NB4 (cell line): Measurements from ENCODE around the gene L2HGDH.

Experiments
- DNase-seq: peaks from one replicate; pipeline ENCODE4 v3.0.0; 2010; ENCODE audit warnings: low read depth
- H3K4me3 ChIP-seq: one replicate; pipeline ENCODE4 v1.5.1; 2011; ENCODE audit warnings: mild to moderate bottlenecking, low read depth, low read length, moderate library complexity
- MAX ChIP-seq: IDR thresholded peaks from 2 replicates; pipeline ENCODE4 v1.6.1; 2011; ENCODE audit warnings: low read depth, low read length
- MYC ChIP-seq: IDR thresholded peaks from 2 replicates; pipeline ENCODE4 v1.6.1; 2011; ENCODE audit warnings: low read depth, low read length
- POLR2A ChIP-seq: IDR thresholded peaks from 2 replicates; pipeline ENCODE4 v1.6.1; 2011; ENCODE audit warnings: mild to moderate bottlenecking; ENCODE audit not compliant: insufficient read length; ENCODE audit errors: extremely low read depth
- TF ChIP-seq, protein P1 (sequence below): IDR thresholded peaks from one replicate; pipeline ENCODE4 v1.5.1; 2012; ENCODE audit warnings: low read depth, low read length

Gene L2HGDH

DNA sequence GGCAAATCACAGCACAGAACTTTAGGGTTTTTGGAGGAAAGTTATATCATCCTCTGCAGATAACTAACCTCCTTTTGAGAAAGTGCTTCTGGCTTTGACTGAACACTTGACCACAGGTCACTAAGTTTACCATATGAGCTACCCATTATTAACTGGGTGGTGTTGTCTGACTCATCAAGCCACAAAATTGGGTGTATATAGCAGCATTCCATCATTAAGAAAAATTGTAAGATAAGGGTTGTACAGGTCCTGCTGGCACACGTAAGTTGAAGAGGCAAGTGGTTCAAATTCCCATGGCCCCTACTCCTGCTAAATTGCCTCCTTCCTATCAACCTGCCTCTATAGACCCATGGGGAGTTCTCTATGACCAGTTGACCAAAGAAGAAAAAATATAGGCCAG is 39.5 kb downstream of the L2HGDH start:
- H3K4me3 ChIP-seq = no peak overlapping the region
- no peak for DNase-seq
- TF ChIP-seq MYC (no peak), POLR2A (no peak), MAX (no peak)
- TF ChIP-seq, protein P1, sequence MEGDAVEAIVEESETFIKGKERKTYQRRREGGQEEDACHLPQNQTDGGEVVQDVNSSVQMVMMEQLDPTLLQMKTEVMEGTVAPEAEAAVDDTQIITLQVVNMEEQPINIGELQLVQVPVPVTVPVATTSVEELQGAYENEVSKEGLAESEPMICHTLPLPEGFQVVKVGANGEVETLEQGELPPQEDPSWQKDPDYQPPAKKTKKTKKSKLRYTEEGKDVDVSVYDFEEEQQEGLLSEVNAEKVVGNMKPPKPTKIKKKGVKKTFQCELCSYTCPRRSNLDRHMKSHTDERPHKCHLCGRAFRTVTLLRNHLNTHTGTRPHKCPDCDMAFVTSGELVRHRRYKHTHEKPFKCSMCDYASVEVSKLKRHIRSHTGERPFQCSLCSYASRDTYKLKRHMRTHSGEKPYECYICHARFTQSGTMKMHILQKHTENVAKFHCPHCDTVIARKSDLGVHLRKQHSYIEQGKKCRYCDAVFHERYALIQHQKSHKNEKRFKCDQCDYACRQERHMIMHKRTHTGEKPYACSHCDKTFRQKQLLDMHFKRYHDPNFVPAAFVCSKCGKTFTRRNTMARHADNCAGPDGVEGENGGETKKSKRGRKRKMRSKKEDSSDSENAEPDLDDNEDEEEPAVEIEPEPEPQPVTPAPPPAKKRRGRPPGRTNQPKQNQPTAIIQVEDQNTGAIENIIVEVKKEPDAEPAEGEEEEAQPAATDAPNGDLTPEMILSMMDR = no peak

GRCh38 chr14:50270932-50271331 is 41.1 kb downstream of the L2HGDH start:
- H3K4me3 ChIP-seq = no peak overlapping the region
- no peak for TF ChIP-seq POLR2A

GRCh38 chr14:50265029-50265428 is 47.0 kb downstream of the L2HGDH start:
- DNase-seq = no peak
- TF ChIP-seq MAX (no peak), POLR2A (no peak), MYC (no peak)
- TF ChIP-seq, protein P1 = no peak
- no peak overlapping the region for H3K4me3 ChIP-seq

More at GRCh38 chr14:50270932-50271331, 41.1 kb downstream of the L2HGDH start:
- no peak for DNase-seq

- H3K4me3 ChIP-seq = no peak overlapping the region
- no peak for DNase-seq
- TF ChIP-seq MYC = no peak
Measured at GRCh38 chr14:50263321-50263720, 48.7 kb downstream of the L2HGDH start.

DNA sequence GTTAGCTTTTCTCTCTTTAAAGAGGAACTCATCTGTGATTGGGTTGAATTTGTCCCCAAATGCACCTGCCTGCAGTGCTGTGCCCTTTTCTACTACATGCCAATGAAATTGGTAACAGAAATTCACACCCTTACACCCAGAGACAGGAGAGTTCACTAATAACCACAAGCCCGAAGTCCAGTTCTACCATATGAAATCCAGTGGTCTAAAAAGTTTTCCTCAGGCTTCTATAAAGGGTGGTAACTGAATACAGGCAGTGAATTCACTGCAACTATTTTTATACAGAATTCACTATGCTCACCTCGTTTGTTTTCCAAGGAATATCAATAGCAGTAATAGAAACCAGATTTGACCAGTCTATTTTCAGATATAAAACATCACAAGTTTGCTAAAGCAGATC is 49.2 kb downstream of the L2HGDH start:
- no peak for DNase-seq
- no peak overlapping the region for H3K4me3 ChIP-seq
- TF ChIP-seq, protein P1 = no peak
- TF ChIP-seq MYC (no peak), POLR2A (no peak), MAX (no peak)

DNA sequence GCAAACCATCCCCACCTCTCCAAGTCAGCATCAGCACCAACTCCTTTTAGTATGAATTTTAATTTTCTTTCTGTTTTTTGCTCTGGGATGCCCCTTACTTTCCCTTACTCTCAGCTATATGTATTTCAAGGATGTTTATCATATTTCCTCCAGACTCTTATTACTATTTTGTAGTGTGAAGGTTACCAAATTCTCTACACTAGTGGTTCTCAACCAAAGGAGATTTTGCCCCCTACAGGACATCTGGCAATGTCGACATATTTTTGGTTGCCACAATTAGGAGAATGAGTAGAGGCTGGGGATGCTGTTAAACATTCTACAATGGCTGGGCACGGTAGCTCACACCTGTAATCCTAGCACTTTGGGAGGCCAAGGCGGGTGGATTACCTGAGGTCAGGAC is 51.5 kb downstream of the L2HGDH start:
- TF ChIP-seq, protein P1 = peak; percentile 50
- no peak for TF ChIP-seq MYC
- peak; percentile 61 for DNase-seq

GRCh38 chr14:50260072-50260471 is 52.0 kb downstream of the L2HGDH start:
- DNase-seq = no peak
- no peak overlapping the region for H3K4me3 ChIP-seq
- TF ChIP-seq MYC = no peak
- no peak for TF ChIP-seq POLR2A
- TF ChIP-seq, protein P1 = no peak

More for the DNA sequence above, 51.5 kb downstream of the L2HGDH start:
- H3K4me3 ChIP-seq = no peak overlapping the region
